HG02763 (cell line): Measurements from ENCODE around the gene EMX1.

Source experiments
- ATAC-seq: cut with Tn5 transposase; IDR thresholded peaks from one replicate; pipeline ENCODE4 v1.9.1; 2021; ENCODE audit warnings: mild to moderate bottlenecking, moderate library complexity; ENCODE audit not compliant: unreplicated experiment

EMX1 gene

GRCh38 chr2:72917138-72917876 lies at the start of gene EMX1:
Gene EMX1, plus strand, starts transcription at chr2:72917519. Its CDS starts 334 bp downstream, at chr2:72917853.
- peak; percentile 40 for ATAC-seq

GRCh38 chr2:72871060-72871459 lies 46.3 kb upstream of the EMX1 start:
- no peak for ATAC-seq

- ATAC-seq: no peak
Measured at GRCh38 chr2:72871880-72872279, 45.4 kb upstream of the EMX1 start.

GRCh38 chr2:72883356-72883962 lies 33.9 kb upstream of the EMX1 start:
- no peak for ATAC-seq

- ATAC-seq: no peak
Measured at GRCh38 chr2:72886505-72887031, 30.8 kb upstream of the EMX1 start.

GRCh38 chr2:72887032-72887739 lies 30.1 kb upstream of the EMX1 start, which contains the start of gene SPR:
Gene SPR, plus strand, starts transcription at chr2:72887408. Its CDS starts 25 bp downstream, at chr2:72887433.
- peak; percentile 84 for ATAC-seq

- ATAC-seq: peak; percentile 36
Measured at GRCh38 chr2:72887740-72888437, 29.4 kb upstream of the EMX1 start.

GRCh38 chr2:72888438-72889202 lies 28.7 kb upstream of the EMX1 start:
- ATAC-seq: no peak

GRCh38 chr2:72889991-72890390 lies 27.3 kb upstream of the EMX1 start:
- no peak for ATAC-seq

GRCh38 chr2:72891091-72891818 lies 26.1 kb upstream of the EMX1 start:
- ATAC-seq: no peak

GRCh38 chr2:72892506-72893173 lies 24.7 kb upstream of the EMX1 start:
- peak; percentile 52 for ATAC-seq

- ATAC-seq: peak; percentile 63
Measured at GRCh38 chr2:72893594-72894319, 23.6 kb upstream of the EMX1 start.

GRCh38 chr2:72894514-72894913 lies 22.8 kb upstream of the EMX1 start:
- ATAC-seq: no peak

GRCh38 chr2:72895154-72895553 lies 22.2 kb upstream of the EMX1 start:
- no peak for ATAC-seq

GRCh38 chr2:72895759-72896281 lies 21.5 kb upstream of the EMX1 start:
- no peak for ATAC-seq

- ATAC-seq: no peak
Measured at GRCh38 chr2:72896446-72896845, 20.9 kb upstream of the EMX1 start.

- no peak for ATAC-seq
Measured at GRCh38 chr2:72897785-72898584, 19.3 kb upstream of the EMX1 start.
